T-cell (primary cell): Measurements from ENCODE around the gene GON7. TPM values are rescaled to one million over a fixed set of nuclear protein-coding genes. Genes with fewer than 3 reads are reported as not detected.
A peak's percentile ranks its signal among the peaks of the same experiment; 100 is the strongest.

Experiments used
- ATAC-seq, 4 experiments: fragments of 200-7000 bp in 3 of 4; fragments of 150-1000 bp in 1 of 4; cut with Tn5 transposase; replicated peaks in 1 of 4; 1 replicate in 3 of 4; 2 replicates in 1 of 4; pipeline ENCODE4 v1.10.0; 2021; ENCODE audit warnings: moderate library complexity in 3 of 4, mild to moderate bottlenecking in 2 of 4, moderate number of reproducible peaks in 1 of 4
- CTCF ChIA-PET, 2 donors: fragments of 300-600 bp; sonication (Branson Sonifier 250); formaldehyde crosslinking; loops; one replicate each; lab custom pipeline; 2022; ENCODE audit warnings: antibody characterized with exemption in 2 of 2; lab: Charles Lee
- POLR2A ChIA-PET, 2 donors: fragments of 300-600 bp; sonication (Branson Sonifier 250); formaldehyde crosslinking; loops; one replicate each; lab custom pipeline; 2022; ENCODE audit warnings: antibody characterized with exemption in 2 of 2; lab: Charles Lee
- DNase-seq, 35 experiments: peaks; one replicate each; pipeline versions ENCODE4 v3.0.0 to v3.0.0-alpha.2; 2013 to 2023
- H3K27ac ChIP-seq: one replicate; pipeline ENCODE4 v1.5.1; 2013; ENCODE audit warnings: low read length
- H3K27me3 ChIP-seq, 2 experiments: replicated peaks in 1 of 2; 1 replicate in 1 of 2; 2 replicates in 1 of 2; pipeline versions ENCODE4 v1.6.1 to v1.7.0; 2013; ENCODE audit warnings: low read length in 1 of 2, mixed read lengths in 1 of 2; ENCODE audit not compliant: control insufficient read depth in 2 of 2, insufficient read depth in 2 of 2; ENCODE audit errors: extremely low read depth in 1 of 2
- H3K36me3 ChIP-seq, 2 donors: 1 replicate in 1 of 2; 2 replicates in 1 of 2; pipeline versions ENCODE4 v1.6.1 to v1.7.0; 2013; ENCODE audit warnings: low read length in 1 of 2; ENCODE audit not compliant: control insufficient read depth in 2 of 2, insufficient read depth in 1 of 2; ENCODE audit errors: extremely low read depth in 1 of 2
- H3K4me1 ChIP-seq, 2 experiments: 1 replicate in 1 of 2; 2 replicates in 1 of 2; pipeline versions ENCODE4 v1.6.1 to v1.7.0; 2013; ENCODE audit warnings: low read length in 2 of 2, mixed read lengths in 1 of 2; ENCODE audit not compliant: insufficient read depth in 2 of 2, control insufficient read depth in 1 of 2; ENCODE audit errors: extremely low read depth in 1 of 2
- H3K4me3 ChIP-seq, 2 donors: 1 replicate in 1 of 2; 2 replicates in 1 of 2; pipeline versions ENCODE4 v1.5.1 to v1.7.0; 2013; ENCODE audit warnings: mild to moderate bottlenecking in 2 of 2, low read length in 1 of 2, moderate library complexity in 1 of 2; ENCODE audit not compliant: control insufficient read depth in 1 of 2; ENCODE audit errors: extremely low read depth in 1 of 2
- H3K9me3 ChIP-seq: 2 replicates; pipeline ENCODE4 v1.7.0; 2013
- H3K27ac Mint-ChIP-seq, 2 donors: one replicate each; pipeline ENCODE4 v1.8.0; 2020 to 2021; ENCODE audit warnings: mild to moderate bottlenecking in 2 of 2, mixed read lengths in 2 of 2
- H3K27me3 Mint-ChIP-seq, 2 donors: one replicate each; pipeline ENCODE4 v1.8.0; 2021 to 2022; ENCODE audit warnings: mixed read lengths in 2 of 2
- H3K36me3 Mint-ChIP-seq: one replicate; pipeline ENCODE4 v1.8.0; 2021; ENCODE audit warnings: mixed read lengths
- H3K4me1 Mint-ChIP-seq, 3 donors: one replicate each; pipeline ENCODE4 v1.8.0; 2020 to 2022; ENCODE audit warnings: mixed read lengths in 3 of 3, mild to moderate bottlenecking in 1 of 3
- H3K4me3 Mint-ChIP-seq, 3 donors: one replicate each; pipeline ENCODE4 v1.8.0; 2020 to 2022; ENCODE audit warnings: mild to moderate bottlenecking in 3 of 3, mixed read lengths in 3 of 3, moderate library complexity in 3 of 3
- H3K9me3 Mint-ChIP-seq, 3 donors: one replicate each; pipeline ENCODE4 v1.8.0; 2020 to 2022; ENCODE audit warnings: mixed read lengths in 3 of 3
- WGBS: methylation state at CpG from one replicate; pipeline ENCODE4 v1.1.5; 2013; ENCODE audit warnings: missing lambda C conversion rate; ENCODE audit not compliant: insufficient coverage; 5-methylcytosine and 5-hydroxymethylcytosine counted together
- total RNA-seq, 35 experiments: library from RNA in 6 of 35; stranded (reverse) in 6 of 35; fragments of 120-200 nt in 1 of 35; gene quantifications; one replicate each; pipeline versions ENCODE4 v1.2.1 to v1.2.4 and lab custom pipeline; 2013 to 2026

GON7 gene
- total RNA-seq, 5 donors from 2014 or later (not counting 1 experiment from before 2014, with no cell fraction given): 4.3 to 11.4 (median 9.2) TPM

DNA sequence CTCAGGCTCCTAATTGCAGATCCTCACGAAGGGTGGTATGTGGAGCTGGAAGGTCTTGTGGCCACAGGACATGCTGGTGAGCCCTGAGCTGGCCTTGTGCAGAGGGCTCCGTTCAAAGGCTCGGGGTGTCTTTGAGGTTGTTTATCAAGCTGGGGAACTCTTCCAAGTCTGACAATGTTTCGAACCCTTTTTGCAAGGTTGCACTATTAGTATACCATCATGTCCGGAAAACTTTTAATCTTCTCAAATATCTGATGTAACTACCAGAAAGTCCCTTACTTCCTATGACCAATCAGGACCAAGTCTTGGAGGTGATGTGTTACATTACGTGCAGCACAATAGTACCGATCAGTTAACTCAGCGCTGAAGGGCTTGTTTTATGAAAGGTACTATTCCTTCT, 21.7 kb upstream of the GON7 start:
- peaks cover 47% of the 10 kb centered on the region for H3K36me3 Mint-ChIP-seq
- no peaks in the 10 kb centered on the region for H3K9me3 Mint-ChIP-seq
- H3K27me3 ChIP-seq: peaks cover 0 to 27% of the 10 kb centered on the region in 2 experiments
- CTCF ChIA-PET: no interaction called here
- no peak overlapping the region for H3K27ac ChIP-seq
- POLR2A ChIA-PET: no interaction called here
- H3K36me3 ChIP-seq: peaks cover 3 to 47% of the 10 kb centered on the region in 2 donors
- 100% methylated on average over 2 of the region's 8 CpGs for WGBS
- no peaks in the 10 kb centered on the region for H3K9me3 ChIP-seq
- ATAC-seq: no peak
- H3K4me1 Mint-ChIP-seq: peaks cover 12 to 22% (median 19%) of the 10 kb centered on the region in 3 donors
- DNase-seq: no peak
- H3K4me3 Mint-ChIP-seq: no peak overlapping the region
- H3K4me3 ChIP-seq: no peak overlapping the region
- no peak overlapping the region for H3K27ac Mint-ChIP-seq
- peaks cover 0 to 11% of the 10 kb centered on the region in 2 experiments for H3K4me1 ChIP-seq
- peaks cover 9 to 12% of the 10 kb centered on the region in 2 donors for H3K27me3 Mint-ChIP-seq

GRCh38 chr14:93223565-93223964, 16.7 kb upstream of the GON7 start:
- no peak for DNase-seq
- Mint-ChIP-seq H3K27me3 (no peaks in the 10 kb centered on the region), H3K4me1 (peaks cover 0 to 1% (median 0%) of the 10 kb centered on the region in 3 donors), H3K36me3 (peaks cover 62% of the 10 kb centered on the region), H3K4me3 (no peak overlapping the region), H3K9me3 (no peaks in the 10 kb centered on the region), H3K27ac (no peak overlapping the region)
- Histone ChIP-seq H3K27me3 (no peaks in the 10 kb centered on the region), H3K4me1 (no peaks in the 10 kb centered on the region), H3K36me3 (peaks cover 3 to 66% of the 10 kb centered on the region in 2 donors), H3K4me3 (no peak overlapping the region), H3K9me3 (no peaks in the 10 kb centered on the region), H3K27ac (no peak overlapping the region)
- 98% methylated on average over 13 of the region's 27 CpGs for WGBS
- no peak for ATAC-seq
- CTCF ChIA-PET: interaction anchor here in 1 of 2 donors (0.6 kb wide), 1 partner anchor 1004 kb away, joined by 3 read pairs; no protein-coding TSS in a partner anchor
- POLR2A ChIA-PET: no interaction called here

GRCh38 chr14:93220509-93220908, 13.6 kb upstream of the GON7 start:
- H3K36me3 ChIP-seq: peaks cover 0 to 51% of the 10 kb centered on the region in 2 donors
- peaks cover 0 to 1% (median 0%) of the 10 kb centered on the region in 3 donors for H3K4me1 Mint-ChIP-seq
- ATAC-seq (no peak), DNase-seq (no peak)
- ChIA-PET CTCF (no interaction called here), POLR2A (no interaction called here)
- H3K27ac ChIP-seq: no peak overlapping the region
- no peaks in the 10 kb centered on the region for H3K4me1 ChIP-seq
- H3K36me3 Mint-ChIP-seq: peaks cover 51% of the 10 kb centered on the region
- H3K4me3 Mint-ChIP-seq: no peak overlapping the region
- H3K27me3 Mint-ChIP-seq: no peaks in the 10 kb centered on the region
- no peak overlapping the region for H3K27ac Mint-ChIP-seq
- H3K9me3 ChIP-seq: no peaks in the 10 kb centered on the region
- no peaks in the 10 kb centered on the region for H3K27me3 ChIP-seq
- no peak overlapping the region for H3K4me3 ChIP-seq
- no peaks in the 10 kb centered on the region for H3K9me3 Mint-ChIP-seq

- Mint-ChIP-seq H3K4me1 (peaks cover 0 to 1% (median 0%) of the 10 kb centered on the region in 3 donors), H3K27me3 (no peaks in the 10 kb centered on the region), H3K9me3 (no peaks in the 10 kb centered on the region), H3K27ac (no peak overlapping the region), H3K36me3 (peaks cover 46% of the 10 kb centered on the region), H3K4me3 (no peak overlapping the region)
- H3K4me3 ChIP-seq: no peak overlapping the region
- WGBS: 60% methylated on average over 1 of the region's 3 CpGs
- H3K36me3 ChIP-seq: peaks cover 0 to 47% of the 10 kb centered on the region in 2 donors
- CTCF ChIA-PET: interaction anchor here (0.5 to 1.6 kb wide), 13 partner anchors 13 to 106 kb away, joined by 3 to 19 read pairs (median 5); partner anchors contain the start of genes GON7 (in 1 of the 2), LYSET (in 1 of the 2), MOAP1 (in 1 of the 2) and UBR7 (in 1 of the 2)
- peak in 32 of 35 experiments; percentile 19 to 74 (median 46) for DNase-seq
- H3K9me3 ChIP-seq: no peaks in the 10 kb centered on the region
- no peaks in the 10 kb centered on the region for H3K4me1 ChIP-seq
- no peak overlapping the region for H3K27ac ChIP-seq
- POLR2A ChIA-PET: interaction anchor here in 1 of 2 donors (0.6 to 0.7 kb wide), 3 partner anchors 12 to 437 kb away, joined by 3 to 5 read pairs (median 5); partner anchors contain the start of gene UBR7
- peak; percentile 67 to 91 (median 82) for ATAC-seq
- no peaks in the 10 kb centered on the region for H3K27me3 ChIP-seq
Observed at GRCh38 chr14:93219103-93219726, 12.3 kb upstream of the GON7 start.

DNA sequence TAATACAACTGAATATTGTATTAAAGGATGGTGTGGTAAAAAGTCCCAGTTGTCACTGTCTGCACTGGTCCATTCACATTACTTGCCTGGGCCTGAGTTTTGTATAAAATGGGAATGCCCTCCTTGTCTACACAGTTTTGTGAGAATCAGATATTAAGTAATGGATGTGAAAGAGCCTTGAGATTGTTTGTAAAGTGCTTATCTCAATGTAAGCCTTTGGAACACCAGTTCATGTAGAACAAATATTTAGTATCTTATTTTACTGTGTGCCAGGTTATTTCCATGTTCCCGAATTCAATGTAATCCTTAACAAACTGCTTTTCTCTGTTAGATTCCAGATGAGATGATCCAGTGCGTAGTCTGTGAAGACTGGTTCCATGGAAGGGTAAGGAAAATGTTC, 7.7 kb upstream of the GON7 start:
- Histone ChIP-seq H3K27ac (no peak overlapping the region), H3K4me3 (no peak overlapping the region), H3K4me1 (peaks cover 0 to 2% of the 10 kb centered on the region in 2 experiments), H3K27me3 (no peaks in the 10 kb centered on the region), H3K36me3 (peaks cover 0 to 32% of the 10 kb centered on the region in 2 donors), H3K9me3 (no peaks in the 10 kb centered on the region)
- ATAC-seq: no peak
- H3K9me3 Mint-ChIP-seq: no peaks in the 10 kb centered on the region
- no peak overlapping the region for H3K27ac Mint-ChIP-seq
- H3K4me1 Mint-ChIP-seq: peaks cover under 1 to 4% (median 2%) of the 10 kb centered on the region in 3 donors
- ChIA-PET POLR2A (no interaction called here), CTCF (no interaction called here)
- no CpG with 5 or more reads among the region's 2 CpGs for WGBS
- no peaks in the 10 kb centered on the region for H3K27me3 Mint-ChIP-seq
- H3K4me3 Mint-ChIP-seq: no peak overlapping the region
- no peak for DNase-seq
- peaks cover 37% of the 10 kb centered on the region for H3K36me3 Mint-ChIP-seq

GRCh38 chr14:93212432-93212831, 5.6 kb upstream of the GON7 start:
- DNase-seq (no peak), ATAC-seq (no peak)
- no peaks in the 10 kb centered on the region for H3K9me3 Mint-ChIP-seq
- Histone ChIP-seq H3K9me3 (no peaks in the 10 kb centered on the region), H3K27ac (no peak overlapping the region), H3K4me3 (no peak overlapping the region), H3K36me3 (peaks cover 0 to 30% of the 10 kb centered on the region in 2 donors), H3K27me3 (no peaks in the 10 kb centered on the region), H3K4me1 (peaks cover 10% of the 10 kb centered on the region in 2 experiments)
- no peak overlapping the region for H3K27ac Mint-ChIP-seq
- ChIA-PET POLR2A (no interaction called here), CTCF (no interaction called here)
- no peaks in the 10 kb centered on the region for H3K27me3 Mint-ChIP-seq
- peaks cover 19 to 20% (median 20%) of the 10 kb centered on the region in 3 donors for H3K4me1 Mint-ChIP-seq
- H3K36me3 Mint-ChIP-seq: peaks cover 30% of the 10 kb centered on the region
- H3K4me3 Mint-ChIP-seq: no peak overlapping the region
- 100% methylated on average over 1 of the region's 3 CpGs for WGBS
